Liver (tissue), 9 donors: Measurements from ENCODE around the gene LARP4. TPM values are rescaled to one million over a fixed set of nuclear protein-coding genes. Genes with fewer than 3 reads are reported as not detected.

Experiments
- DNase-seq: peaks from one replicate; pipeline ENCODE4 v3.0.0-alpha.2; 2017; ENCODE audit warnings: low spot score
- H3K27ac ChIP-seq, 2 donors: one replicate each; pipeline ENCODE4 v1.7.0; 2013; ENCODE audit warnings: inconsistent platforms in 2 of 2, low read length in 2 of 2, control low read depth in 1 of 2, low read depth in 1 of 2, mild to moderate bottlenecking in 1 of 2
- H3K27me3 ChIP-seq, 4 donors: one replicate each; pipeline versions ENCODE4 v1.6.1 to v1.7.0; 2013; ENCODE audit warnings: low read length in 3 of 4, inconsistent platforms in 1 of 4, mild to moderate bottlenecking in 1 of 4, moderate library complexity in 1 of 4; ENCODE audit not compliant: control insufficient read depth in 4 of 4, insufficient read depth in 4 of 4
- H3K36me3 ChIP-seq, 4 donors: one replicate each; pipeline versions ENCODE4 v1.6.1 to v1.7.0; 2013; ENCODE audit warnings: low read length in 3 of 4, mild to moderate bottlenecking in 3 of 4, low read depth in 1 of 4, moderate library complexity in 1 of 4; ENCODE audit not compliant: control insufficient read depth in 4 of 4, insufficient read depth in 3 of 4
- H3K4me1 ChIP-seq, 4 donors: one replicate each; pipeline versions ENCODE4 v1.6.1 to v1.7.0; 2013; ENCODE audit warnings: low read length in 3 of 4, mild to moderate bottlenecking in 3 of 4, moderate library complexity in 1 of 4; ENCODE audit not compliant: control insufficient read depth in 4 of 4, insufficient read depth in 4 of 4
- H3K4me3 ChIP-seq, 3 donors: one replicate each; pipeline versions ENCODE4 v1.6.1 to v1.7.0; 2013; ENCODE audit warnings: low read length in 3 of 3, control low read depth in 1 of 3, low read depth in 1 of 3, mild to moderate bottlenecking in 1 of 3
- H3K9ac ChIP-seq, 2 donors: one replicate each; pipeline ENCODE4 v1.7.0; 2013; ENCODE audit warnings: low read length in 2 of 2, mild to moderate bottlenecking in 2 of 2, moderate library complexity in 2 of 2, control low read depth in 1 of 2, low read depth in 1 of 2
- H3K9me3 ChIP-seq, 4 donors: one replicate each; pipeline versions ENCODE4 v1.6.1 to v1.7.0; 2013; ENCODE audit warnings: low read length in 3 of 4; ENCODE audit not compliant: control insufficient read depth in 4 of 4
- ATF3 ChIP-seq: IDR thresholded peaks from 2 replicates; pipeline ENCODE4 v1.6.1; 2016; ENCODE audit warnings: antibody characterized with exemption
- CTCF ChIP-seq: fragments of 150-350 bp; IDR thresholded peaks from 2 replicates; pipeline ENCODE4 v1.5.1; 2017; ENCODE audit warnings: improper control_type of control experiment, low read depth, low read length; ENCODE audit not compliant: missing input control
- EGR1 ChIP-seq, 2 donors: IDR thresholded peaks; 2 replicates each; pipeline ENCODE4 v1.6.1; 2016 to 2018; ENCODE audit warnings: antibody characterized with exemption in 2 of 2, low read depth in 2 of 2
- FOXA1 ChIP-seq: IDR thresholded peaks from 2 replicates; pipeline ENCODE4 v1.6.1; 2016; ENCODE audit warnings: antibody characterized with exemption
- FOXA2 ChIP-seq: IDR thresholded peaks from 2 replicates; pipeline ENCODE4 v1.6.1; 2016; ENCODE audit warnings: antibody characterized with exemption
- GABPA ChIP-seq, 2 donors: IDR thresholded peaks in 1 of 2; conservative IDR thresholded peaks in 1 of 2; 2 replicates each; pipeline ENCODE4 v1.6.1; 2016; ENCODE audit warnings: antibody characterized with exemption in 2 of 2, mild to moderate bottlenecking in 1 of 2, moderate library complexity in 1 of 2
- HNF4A ChIP-seq, 2 donors: conservative IDR thresholded peaks; 2 replicates each; pipeline ENCODE4 v1.6.1; 2016; ENCODE audit warnings: antibody characterized with exemption in 2 of 2, mild to moderate bottlenecking in 2 of 2
- HNF4G ChIP-seq: IDR thresholded peaks from 2 replicates; pipeline ENCODE4 v1.6.1; 2016; ENCODE audit warnings: antibody characterized with exemption
- JUND ChIP-seq, 2 donors: IDR thresholded peaks; 2 replicates each; pipeline ENCODE4 v1.6.1; 2016; ENCODE audit warnings: antibody characterized with exemption in 2 of 2
- MAX ChIP-seq: IDR thresholded peaks from 2 replicates; pipeline ENCODE4 v1.6.1; 2016; ENCODE audit warnings: antibody characterized with exemption
- NR2F2 ChIP-seq: IDR thresholded peaks from 2 replicates; pipeline ENCODE4 v1.6.1; 2016; ENCODE audit warnings: antibody characterized with exemption
- RAD21 ChIP-seq, 2 donors: IDR thresholded peaks; 2 replicates each; pipeline ENCODE4 v1.6.1; 2016; ENCODE audit warnings: antibody characterized with exemption in 2 of 2, mild to moderate bottlenecking in 2 of 2
- REST ChIP-seq: IDR thresholded peaks from 2 replicates; pipeline ENCODE4 v1.6.1; 2016; ENCODE audit warnings: antibody characterized with exemption, mild to moderate bottlenecking
- RXRA ChIP-seq, 2 donors: IDR thresholded peaks; 2 replicates each; pipeline ENCODE4 v1.6.1; 2017 to 2018; ENCODE audit warnings: antibody characterized with exemption in 2 of 2, mild to moderate bottlenecking in 1 of 2
- SP1 ChIP-seq: IDR thresholded peaks from 2 replicates; pipeline ENCODE4 v1.6.1; 2018; ENCODE audit warnings: antibody characterized with exemption, mild to moderate bottlenecking
- TAF1 ChIP-seq: conservative IDR thresholded peaks from 2 replicates; pipeline ENCODE4 v1.6.1; 2016; ENCODE audit warnings: antibody characterized with exemption, mild to moderate bottlenecking
- YY1 ChIP-seq: IDR thresholded peaks from 2 replicates; pipeline ENCODE4 v1.6.1; 2016; ENCODE audit warnings: antibody characterized with exemption, mild to moderate bottlenecking
- ZBTB33 ChIP-seq: IDR thresholded peaks from 2 replicates; pipeline ENCODE4 v1.6.1; 2016; ENCODE audit warnings: antibody characterized with exemption
- WGBS: extraction: QIAGEN DNeasy Blood & Tissue Kit; methylation state at CpG from one replicate; pipeline ENCODE4 v1.1.7; 2013; 5-methylcytosine and 5-hydroxymethylcytosine counted together
- polyA plus RNA-seq, 2 donors: library from polyadenylated mRNA; stranded (reverse) in 1 of 2; unstranded in 1 of 2; fragments of 200-250 nt in 1 of 2; fragments of >200 nt in 1 of 2; fragmentation: Nextera tagmentation in 1 of 2; extraction: Ambion mirVana in 1 of 2; gene quantifications; one replicate each; pipeline versions ENCODE4 v1.2.1 to v1.2.3, GENCODE V29; 2013 to 2015
- total RNA-seq, 2 donors: library from RNA; depleted of rRNA; stranded (reverse); fragments of >200 nt; gene quantifications; one replicate each; pipeline ENCODE4 v1.2.3, GENCODE V29; 2014
- donor health status: healthy.
- donor health status: healthy.
- donor health status: healthy.
- donor health status: healthy.
- donor health status: healthy.

The LARP4 gene
- total and polyA plus RNA-seq, 4 donors = 17.3 to 71.0 (median 37.5) TPM

- H3K9ac ChIP-seq = no peak overlapping the region
- no peaks in the 10 kb centered on the region for H3K27me3 ChIP-seq
- DNase-seq = no peak
- H3K4me3 ChIP-seq = no peak overlapping the region
- no peaks in the 10 kb centered on the region for H3K36me3 ChIP-seq
- 98% methylated on average over 4 of the region's 4 CpGs for WGBS
- H3K4me1 ChIP-seq = peaks cover 0 to 16% (median 2%) of the 10 kb centered on the region in 4 donors
- no peak for TF ChIP-seq SP1
- no peak for TF ChIP-seq CTCF
- no peak for TF ChIP-seq FOXA2
- no peak for TF ChIP-seq HNF4G
- TF ChIP-seq REST = no peak
- TF ChIP-seq RXRA (IDR thresholded peaks at IDR 0.05) = no peak
- no peak for TF ChIP-seq ZBTB33
- TF ChIP-seq TAF1 = no peak
- TF ChIP-seq NR2F2 = no peak
- TF ChIP-seq FOXA1 = no peak
- no peak for TF ChIP-seq RAD21 (IDR thresholded peaks at IDR 0.05)
- TF ChIP-seq ATF3 = no peak
- TF ChIP-seq YY1 = no peak
- no peak for TF ChIP-seq HNF4A (conservative IDR thresholded peaks at IDR 0.05)
- no peak for TF ChIP-seq JUND (IDR thresholded peaks at IDR 0.05)
- no peak for TF ChIP-seq MAX
- TF ChIP-seq EGR1 (IDR thresholded peaks at IDR 0.05; ENCODE audit: low read depth in 2 of 2) = no peak
- no peak for TF ChIP-seq GABPA (IDR thresholded peaks at IDR 0.05 in 1 of 2, conservative IDR thresholded peaks at IDR 0.05 in 1 of 2)
- no peaks in the 10 kb centered on the region for H3K9me3 ChIP-seq
- no peak overlapping the region for H3K27ac ChIP-seq
These were observed 45.3 kb upstream of the LARP4 start for GRCh38 chr12:50355365-50355764.
